ENCODE results near the gene KIFBP.
"Not testable (repeated sequence)": the region's sequence is repeated elsewhere in the genome, so short reads cannot be mapped to it uniquely, and the experiment has no call there.

The KIFBP gene

GRCh38 chr10:69004821-69005220 is 16.2 kb downstream of the KIFBP start:
- DNase-seq, result peak; percentile 70

DNA sequence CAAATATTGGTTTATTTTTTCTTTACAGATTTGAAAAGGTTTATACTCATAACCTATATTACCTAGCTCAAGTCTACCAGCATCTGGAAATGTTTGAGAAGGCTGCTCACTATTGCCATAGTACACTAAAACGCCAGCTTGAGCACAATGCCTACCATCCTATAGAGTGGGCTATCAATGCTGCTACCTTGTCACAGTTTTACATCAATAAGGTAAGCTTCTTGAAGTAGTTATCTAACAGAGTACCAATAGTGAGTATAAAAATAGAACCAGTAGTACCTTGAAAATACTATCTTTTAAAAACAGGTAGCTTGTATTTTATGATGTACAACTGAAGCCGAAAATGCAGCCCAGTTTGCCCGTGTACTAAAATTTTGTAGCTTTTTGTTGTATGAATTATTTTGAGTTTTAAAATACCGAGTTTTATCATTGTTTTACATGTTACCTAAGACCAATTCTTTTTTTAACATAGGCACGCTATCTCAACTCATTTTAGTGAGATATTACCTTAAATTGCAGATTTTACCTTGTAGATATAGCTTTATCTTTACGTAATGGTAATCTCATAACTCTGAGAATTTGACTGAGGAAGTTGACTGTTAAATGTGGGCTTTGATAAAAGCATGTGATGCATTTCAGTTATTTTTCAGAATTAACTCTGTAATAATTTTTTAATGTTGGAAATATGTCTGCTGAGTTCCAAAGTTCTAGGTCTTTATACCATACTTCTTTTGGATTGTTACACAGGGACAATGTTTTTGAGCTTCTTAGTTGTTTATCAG is 17.3 kb downstream of the KIFBP start:
- DNase-seq, result no peak

DNA sequence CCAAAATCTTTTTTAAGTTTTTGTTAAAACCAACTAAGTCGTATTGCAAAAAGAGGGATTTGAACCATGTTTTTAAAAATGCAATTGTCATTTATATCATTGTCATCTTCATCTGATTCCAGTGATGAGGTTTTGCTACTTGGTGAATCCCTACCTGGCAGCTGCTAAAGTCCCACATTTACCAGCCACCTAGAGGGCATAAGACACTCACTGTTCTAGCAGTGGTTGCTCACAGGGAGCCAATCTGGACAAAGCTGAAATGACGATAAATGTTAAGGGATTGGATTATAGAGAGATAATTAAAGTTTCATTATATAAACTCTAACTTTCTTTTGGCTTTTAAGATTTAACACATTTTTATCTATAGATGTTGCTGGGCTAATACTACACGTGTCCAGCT is 18.7 kb downstream of the KIFBP start:
- no peak for DNase-seq

- DNase-seq, result no peak
These were observed 20.8 kb downstream of the KIFBP start for GRCh38 chr10:69009360-69009759.

DNA sequence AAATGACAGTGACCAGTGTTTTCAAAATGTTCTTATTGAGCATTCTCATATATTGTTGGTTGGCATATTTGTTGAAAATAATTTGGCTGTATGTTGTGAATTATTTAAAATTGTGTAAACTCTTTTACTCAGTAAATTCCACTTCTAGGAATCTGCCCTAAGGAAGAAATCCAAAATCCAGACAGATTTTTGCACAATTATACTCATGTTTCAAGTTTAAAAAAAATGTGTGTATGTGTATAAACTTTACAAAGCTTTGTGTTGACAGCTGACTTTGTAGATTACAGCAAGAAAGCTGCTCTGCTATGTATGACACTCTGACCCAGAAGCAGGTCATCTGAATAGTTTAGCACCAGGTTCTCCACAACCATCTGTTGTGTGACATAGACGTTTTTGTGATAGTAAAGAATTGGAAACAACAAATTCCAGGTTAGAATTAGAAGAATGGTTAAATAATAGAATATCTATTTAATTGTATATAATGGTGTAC is 21.6 kb downstream of the KIFBP start:
- DNase-seq, result no peak

GRCh38 chr10:69012778-69013177 is 24.2 kb downstream of the KIFBP start:
- not testable (repeated sequence) for DNase-seq

DNA sequence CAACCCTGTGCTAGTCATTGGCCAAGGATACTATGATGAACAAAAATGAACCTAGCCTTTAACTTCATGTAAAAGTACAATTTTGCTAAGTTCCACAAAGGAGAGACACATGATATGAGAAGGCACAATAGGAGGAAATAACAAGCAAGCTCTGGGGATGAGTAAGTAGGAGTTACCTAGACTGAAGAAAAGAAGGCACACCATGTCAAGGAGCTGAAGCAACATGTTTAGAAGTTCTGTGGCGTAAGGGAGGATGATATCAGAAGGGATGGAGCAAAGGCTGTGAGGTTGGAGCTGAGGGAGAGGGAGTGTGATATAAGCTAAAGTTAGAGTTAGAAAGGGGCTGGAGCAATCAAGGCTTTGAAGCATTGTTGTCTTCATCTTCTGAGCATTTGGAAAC is 25.6 kb downstream of the KIFBP start:
- DNase-seq, result no peak

DNA sequence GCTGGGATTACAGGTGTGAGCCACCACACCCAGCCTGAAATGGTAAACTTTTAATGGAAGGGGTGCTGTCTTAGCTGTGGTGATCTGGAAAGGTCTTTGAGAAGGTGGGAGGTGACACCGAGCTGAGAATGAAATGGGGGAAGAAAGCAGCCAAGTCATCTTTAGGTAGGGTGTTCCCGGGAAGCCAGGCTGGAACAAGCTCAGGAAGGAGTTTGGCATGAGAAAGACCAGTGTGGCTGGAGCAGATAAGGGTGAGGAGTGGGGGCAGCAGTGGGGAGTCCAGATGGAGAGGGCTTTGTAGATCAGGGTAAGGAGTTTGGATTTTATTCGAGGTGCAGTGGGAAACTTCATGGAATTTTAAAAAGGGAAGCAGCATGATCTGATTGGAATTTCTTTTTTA is 30.0 kb downstream of the KIFBP start:
- no peak for DNase-seq

DNA sequence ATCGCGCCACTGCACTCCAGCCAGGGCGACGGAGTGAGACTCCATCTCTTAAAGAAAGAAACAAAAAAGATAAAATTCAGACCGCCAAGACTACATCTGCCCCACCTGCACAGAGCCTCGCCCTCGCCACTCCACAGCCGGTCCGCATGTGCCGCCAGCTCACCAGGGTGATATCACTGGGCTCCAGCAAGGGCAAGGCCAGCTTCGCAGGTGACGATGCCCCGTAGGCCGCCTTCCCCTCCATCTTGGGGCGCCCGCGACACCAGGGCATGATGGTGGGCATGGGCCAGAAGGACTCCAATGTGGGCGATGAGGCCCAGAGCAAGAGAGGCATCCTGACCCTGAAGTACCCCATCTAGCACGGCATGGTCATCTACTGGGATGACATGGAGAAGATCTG is 34.0 kb downstream of the KIFBP start:
- no peak for DNase-seq

- no peak for DNase-seq
These were observed 36.8 kb downstream of the KIFBP start for GRCh38 chr10:69025370-69025896.

GRCh38 chr10:69033256-69033655 is 44.7 kb downstream of the KIFBP start:
- DNase-seq, result no peak

GRCh38 chr10:69037489-69037888 is 48.9 kb downstream of the KIFBP start:
- no peak for DNase-seq

GRCh38 chr10:69040904-69041303 is 52.3 kb downstream of the KIFBP start:
- DNase-seq, result not testable (repeated sequence)

- DNase-seq, result no peak
These were observed 53.8 kb downstream of the KIFBP start for GRCh38 chr10:69042417-69042816.

- no peak for DNase-seq
These were observed 54.2 kb downstream of the KIFBP start for GRCh38 chr10:69042838-69043237.

GRCh38 chr10:69043931-69044531 is 55.4 kb downstream of the KIFBP start:
- peak; percentile 44 for DNase-seq

GRCh38 chr10:69044546-69044945 is 55.9 kb downstream of the KIFBP start:
- no peak for DNase-seq

DNA sequence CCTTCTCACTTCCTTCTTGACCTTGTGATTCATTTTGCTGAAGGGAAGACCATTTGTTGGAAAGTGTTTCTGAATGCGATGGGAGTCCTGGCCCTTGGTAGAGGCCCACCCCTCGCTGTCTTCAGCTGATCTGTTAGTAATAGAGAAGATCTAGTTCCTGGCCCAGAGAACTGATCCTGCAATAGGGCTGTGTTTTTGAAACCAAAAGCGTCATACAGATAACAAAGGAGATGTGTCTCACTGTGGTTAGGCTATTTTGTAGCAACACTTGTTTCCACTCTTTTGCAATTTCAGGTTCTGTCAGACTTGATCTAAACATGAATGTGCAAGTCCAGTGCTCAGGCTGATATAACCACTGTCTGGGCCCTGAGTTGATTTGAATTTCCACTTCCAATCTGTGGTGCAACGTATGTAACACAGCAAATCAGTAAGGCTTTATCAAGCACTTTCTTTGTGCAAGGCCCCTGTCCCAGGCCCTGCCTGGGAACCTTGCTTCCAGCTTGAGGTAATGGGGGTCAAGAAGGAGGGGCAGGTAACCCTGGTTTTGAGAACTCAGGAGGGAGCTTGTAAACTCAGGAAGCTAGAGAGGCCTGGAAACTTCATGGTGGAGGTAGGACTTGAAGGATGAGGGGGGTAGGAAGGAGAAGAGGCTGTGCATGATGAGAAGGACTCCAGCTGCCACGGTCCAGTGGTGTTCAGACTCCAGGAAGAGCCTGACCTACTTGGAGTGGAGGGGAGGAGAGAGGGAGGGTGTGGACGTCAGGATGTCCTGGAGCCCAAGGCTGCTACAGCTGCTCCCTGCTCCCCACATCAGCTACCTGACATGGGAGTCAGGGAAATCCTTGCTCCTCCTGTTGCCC is 57.1 kb downstream of the KIFBP start:
- DNase-seq, result peak; percentile 79

DNA sequence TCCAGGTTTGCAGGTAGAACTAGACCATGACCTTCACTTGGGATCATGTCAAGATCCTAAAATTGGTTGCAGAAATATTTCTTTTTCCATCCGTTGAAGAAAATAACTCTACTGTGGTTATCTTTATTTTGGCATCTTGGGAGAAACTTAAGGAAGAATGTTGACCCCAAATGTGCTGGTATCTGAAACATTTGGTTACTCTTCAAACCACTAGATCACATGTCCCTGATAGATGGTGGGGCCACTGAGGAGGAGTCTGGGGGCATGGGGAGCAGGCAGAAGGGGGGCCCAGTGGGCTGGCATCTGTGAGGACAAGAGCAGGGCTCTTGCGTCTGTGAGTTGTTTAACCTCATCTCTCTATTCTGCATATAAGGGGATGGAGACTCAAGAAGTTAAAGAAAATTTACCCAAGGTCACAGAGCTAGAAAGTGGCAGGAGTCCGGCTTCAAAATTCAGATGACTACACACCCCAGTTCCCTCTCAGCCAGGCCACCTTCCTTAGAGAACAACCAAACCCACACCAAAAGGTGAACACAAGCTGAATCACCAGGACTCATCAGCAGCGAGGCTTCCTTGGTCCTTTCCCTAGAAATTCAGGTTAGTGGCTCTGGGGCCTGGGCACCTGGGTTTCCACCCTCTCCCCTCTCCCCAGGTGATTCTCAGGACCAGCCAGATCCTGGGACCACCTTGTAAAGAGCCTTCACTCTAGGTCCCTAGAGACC is 58.7 kb downstream of the KIFBP start:
- no peak for DNase-seq

GRCh38 chr10:69048103-69048502 is 59.5 kb downstream of the KIFBP start:
- DNase-seq, result peak; percentile 40

DNA sequence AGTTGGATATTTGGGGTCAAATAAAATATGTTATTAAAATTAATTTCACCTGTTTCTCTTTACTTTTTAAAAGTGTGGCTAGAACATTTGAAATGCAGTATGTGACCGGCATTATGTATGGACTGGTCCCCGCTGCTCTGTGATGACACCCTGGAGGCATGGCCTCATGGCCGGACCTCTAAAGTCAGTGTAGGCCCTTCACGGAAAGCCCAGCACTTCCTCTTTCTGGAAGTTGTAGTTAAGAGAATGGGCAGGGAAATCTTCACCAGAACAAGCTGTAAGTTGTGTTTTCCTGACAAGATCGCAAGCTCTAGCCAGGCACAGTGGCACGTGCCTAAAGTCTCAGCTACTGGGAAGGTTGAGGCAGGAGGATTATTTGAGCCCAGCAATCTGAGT is 61.0 kb downstream of the KIFBP start:
- DNase-seq, result no peak

DNA sequence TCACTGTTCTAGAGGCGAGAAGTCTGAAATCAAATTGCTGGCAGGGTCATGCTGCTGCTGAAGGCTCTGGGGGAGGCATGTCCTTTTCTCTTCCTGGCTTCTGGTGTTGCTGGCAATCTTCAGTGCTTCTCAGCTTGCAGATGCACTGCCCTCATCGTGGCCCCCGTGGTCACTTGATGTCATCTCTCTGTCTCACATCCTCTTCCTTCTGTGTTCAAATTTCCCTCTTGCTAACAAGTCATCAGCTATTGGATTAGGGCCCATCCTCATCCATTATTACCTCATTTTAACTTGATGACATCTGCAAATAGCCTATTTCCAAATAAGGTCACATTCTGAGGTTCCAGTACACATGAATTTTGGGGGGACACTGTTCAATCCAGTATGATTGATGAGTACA is 62.7 kb downstream of the KIFBP start:
- no peak for DNase-seq
